GM12891 (cell line): ENCODE data around the gene PDCD1LG2.

ENCODE experiments used
- PAX5 ChIP-seq: IDR thresholded peaks from 2 replicates; pipeline ENCODE4 v1.6.1; 2011; ENCODE audit warnings: low read length, moderate library complexity, mild to moderate bottlenecking; ENCODE audit not compliant: insufficient read depth, severe bottlenecking
- POLR2A ChIP-seq: IDR thresholded peaks from 2 replicates; pipeline ENCODE4 v1.6.1; 2011; ENCODE audit warnings: low read depth, low read length, control low read depth
- POLR2AphosphoS5 ChIP-seq: IDR thresholded peaks from 2 replicates; pipeline ENCODE4 v1.6.1; 2011; ENCODE audit warnings: low read depth, low read length, control low read depth

GRCh38 chr9:5610491-5610890 lies 100.2 kb downstream of the PDCD1LG2 start:
- TF ChIP-seq POLR2A = no peak
- no peak for TF ChIP-seq POLR2AphosphoS5
- TF ChIP-seq PAX5 = no peak
